HuH-7.5 (cell line): ENCODE measurements around the gene PTS.
A peak's percentile ranks its signal among the peaks of the same experiment; 100 is the strongest.
"Not testable (repeated sequence)": the region's sequence is repeated elsewhere in the genome, so short reads cannot be mapped to it uniquely, and the experiment has no call there.

Experiments
- DNase-seq: peaks from one replicate; pipeline ENCODE4 v3.0.0; 2011; ENCODE audit warnings: low spot score

PTS gene

GRCh38 chr11:112226062-112226830 lies at the start of gene PTS:
TSS of gene PTS (plus strand) at chr11:112226428. CDS start at chr11:112226444, 16 bp downstream.
- peak; percentile 81 for DNase-seq

GRCh38 chr11:112177589-112177988 lies 48.6 kb upstream of the PTS start:
- DNase-seq: no peak

GRCh38 chr11:112178428-112178827 lies 47.8 kb upstream of the PTS start:
- no peak for DNase-seq

- no peak for DNase-seq
These were observed 47.3 kb upstream of the PTS start for GRCh38 chr11:112178936-112179335.

- no peak for DNase-seq
These were observed 46.6 kb upstream of the PTS start for GRCh38 chr11:112179601-112180000.

GRCh38 chr11:112182867-112183266 lies 43.4 kb upstream of the PTS start:
- DNase-seq: no peak

- no peak for DNase-seq
These were observed 40.3 kb upstream of the PTS start for GRCh38 chr11:112185883-112186282.

- DNase-seq: no peak
These were observed 39.9 kb upstream of the PTS start for GRCh38 chr11:112186304-112186703.

- DNase-seq: not testable (repeated sequence)
These were observed 31.1 kb upstream of the PTS start for GRCh38 chr11:112195113-112195512.

GRCh38 chr11:112195951-112196351 lies 30.3 kb upstream of the PTS start:
- DNase-seq: no peak

- DNase-seq: no peak
These were observed 29.6 kb upstream of the PTS start for GRCh38 chr11:112196519-112197087.

GRCh38 chr11:112199101-112199500 lies 27.1 kb upstream of the PTS start:
- not testable (repeated sequence) for DNase-seq

- no peak for DNase-seq
These were observed 26.0 kb upstream of the PTS start for GRCh38 chr11:112200252-112200651.

- DNase-seq: no peak
These were observed 20.2 kb upstream of the PTS start for GRCh38 chr11:112206071-112206470.

GRCh38 chr11:112210890-112211289 lies 15.3 kb upstream of the PTS start:
- DNase-seq: no peak

- no peak for DNase-seq
These were observed 14.7 kb upstream of the PTS start for GRCh38 chr11:112211536-112211935.

- no peak for DNase-seq
These were observed 13.9 kb upstream of the PTS start for GRCh38 chr11:112212290-112212689.

GRCh38 chr11:112212710-112213109 lies 13.5 kb upstream of the PTS start:
- no peak for DNase-seq

GRCh38 chr11:112213753-112214152 lies 12.5 kb upstream of the PTS start:
- DNase-seq: no peak

GRCh38 chr11:112215621-112216020 lies 10.6 kb upstream of the PTS start:
- no peak for DNase-seq

- DNase-seq: no peak
These were observed 9.6 kb upstream of the PTS start for GRCh38 chr11:112216561-112217105.

- DNase-seq: peak; percentile 44
These were observed 6.6 kb upstream of the PTS start for GRCh38 chr11:112219476-112220232.
